Stimulated activated CD8-positive, alpha-beta memory T cell treated with anti-CD3 and anti-CD28 coated beads, Interleukin-15, amount 100 ng/mL, for 4 hours (primary cell): Measurements from ENCODE around the gene MTF2.

Experiments
- DNase-seq, 2 donors: peaks; one replicate each; pipeline ENCODE4 v3.0.0-alpha.2; 2020; ENCODE audit warnings: low read depth in 2 of 2

MTF2 gene

DNA sequence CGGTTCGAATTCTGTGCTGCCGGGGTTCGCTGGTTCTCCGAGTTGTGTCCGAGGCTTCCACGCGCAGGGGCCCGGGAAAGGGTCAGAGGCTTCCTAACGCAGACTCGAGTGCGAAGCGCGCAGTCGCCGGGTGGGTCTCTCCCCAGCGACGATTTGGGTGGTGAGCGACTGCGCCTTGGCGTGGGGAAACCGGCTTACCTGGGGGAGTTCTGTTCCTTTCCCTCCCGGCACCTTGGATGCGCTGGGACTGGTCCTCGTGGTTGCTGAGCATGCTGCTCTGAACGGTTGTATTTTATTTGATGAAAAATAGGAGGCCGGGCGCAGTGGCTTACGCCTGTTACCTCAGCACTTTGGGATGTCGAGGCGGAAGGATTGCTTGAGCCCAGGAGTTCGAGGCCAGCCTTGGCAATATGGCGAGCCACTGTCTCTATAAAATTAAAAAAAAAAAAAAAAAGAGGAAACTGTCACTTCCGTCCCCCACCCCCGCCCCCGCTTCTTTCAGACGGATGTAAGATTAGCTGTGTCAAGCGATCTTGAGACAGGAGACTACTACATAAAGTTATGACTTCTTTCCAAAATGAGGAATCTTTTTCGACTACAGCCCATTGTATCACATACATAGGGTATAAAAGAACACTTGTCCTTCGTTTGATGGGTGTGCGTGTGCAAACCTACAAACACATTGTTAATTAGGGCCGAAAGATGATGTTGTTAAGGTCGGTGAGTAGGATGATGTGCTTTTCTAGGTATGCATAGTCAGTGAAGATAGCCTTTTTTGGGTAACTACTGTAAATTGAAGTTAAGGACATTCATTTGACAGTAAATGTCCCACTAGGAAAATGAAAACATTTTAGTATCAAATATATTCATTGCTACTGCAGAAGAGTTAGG, 101.9 kb downstream of the MTF2 start, which contains the start of gene CCDC18:
CCDC18 (plus strand) TSS at position 2 of the 891 bp plus-strand sequence. CDS start 2,638 bp downstream, outside the sequence.
- peak in 1 of 2 donors; percentile 27 for DNase-seq

DNA sequence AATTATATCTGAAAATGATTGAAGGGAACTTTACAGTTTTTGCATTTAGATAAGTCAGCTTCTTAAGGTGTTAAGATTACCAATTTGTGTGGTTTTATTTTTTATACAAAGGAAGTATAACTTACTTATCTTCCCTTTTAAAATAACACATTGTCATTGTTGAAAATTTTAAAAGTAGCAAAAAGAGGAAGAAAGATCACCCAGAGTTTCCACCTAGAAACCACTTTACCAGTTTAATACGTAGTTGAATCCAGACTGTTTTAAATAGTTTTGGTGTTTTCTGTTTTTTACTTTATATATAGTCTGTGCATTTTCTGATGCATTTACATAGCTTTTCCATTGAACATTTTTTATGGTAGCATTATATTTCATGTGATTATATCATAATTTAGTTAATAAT, 107.6 kb downstream of the MTF2 start:
- DNase-seq, result no peak
